NCI-H345 (cell line): ENCODE results near the gene CRADD.
A peak's percentile ranks its signal among the peaks of the same experiment; 100 is the strongest.
"Not testable (repeated sequence)": the region's sequence is repeated elsewhere in the genome, so short reads cannot be mapped to it uniquely, and the experiment has no call there.

Source experiments
- DNase-seq: peaks from one replicate; lab custom pipeline; 2025; lab: John Stamatoyannopoulos, UW

The CRADD gene

GRCh38 chr12:93737457-93738198, 60.5 kb downstream of the CRADD start:
- no peak for DNase-seq

GRCh38 chr12:93738199-93739058, 61.3 kb downstream of the CRADD start:
- no peak for DNase-seq

- DNase-seq = no peak
These were observed 63.6 kb downstream of the CRADD start for GRCh38 chr12:93740751-93741150.

- DNase-seq = no peak
These were observed 64.5 kb downstream of the CRADD start for GRCh38 chr12:93741659-93742109.

GRCh38 chr12:93742110-93742934, 65.1 kb downstream of the CRADD start:
- DNase-seq = peak; percentile 66

- no peak for DNase-seq
These were observed 66.2 kb downstream of the CRADD start for GRCh38 chr12:93743229-93743998.

- no peak for DNase-seq
These were observed 67.0 kb downstream of the CRADD start for GRCh38 chr12:93743999-93744689.

- no peak for DNase-seq
These were observed 68.1 kb downstream of the CRADD start for GRCh38 chr12:93745286-93745685.

- no peak for DNase-seq
These were observed 69.5 kb downstream of the CRADD start for GRCh38 chr12:93746572-93747168.

GRCh38 chr12:93748672-93749383, 71.7 kb downstream of the CRADD start:
- DNase-seq = no peak

GRCh38 chr12:93749515-93749914, 72.3 kb downstream of the CRADD start:
- no peak for DNase-seq

GRCh38 chr12:93750056-93750455, 72.9 kb downstream of the CRADD start:
- no peak for DNase-seq

GRCh38 chr12:93751864-93752610, 74.9 kb downstream of the CRADD start:
- no peak for DNase-seq

- DNase-seq = no peak
These were observed 76.1 kb downstream of the CRADD start for GRCh38 chr12:93753285-93753684.

GRCh38 chr12:93753838-93754429, 76.8 kb downstream of the CRADD start:
- DNase-seq = no peak

GRCh38 chr12:93754859-93755258, 77.7 kb downstream of the CRADD start:
- DNase-seq = not testable (repeated sequence)

GRCh38 chr12:93756288-93756687, 79.1 kb downstream of the CRADD start:
- no peak for DNase-seq

- no peak for DNase-seq
These were observed 80.9 kb downstream of the CRADD start for GRCh38 chr12:93757792-93758694.
